Smooth muscle cell of the brain vasculature (primary cell): ENCODE results near the gene VAV2.
A peak's percentile ranks its signal among the peaks of the same experiment; 100 is the strongest.
"Not testable (repeated sequence)": the region's sequence is repeated elsewhere in the genome, so short reads cannot be mapped to it uniquely, and the experiment has no call there.

Source experiments
- DNase-seq: peaks from one replicate; pipeline ENCODE4 v3.0.0-alpha.2; 2012; ENCODE audit warnings: low read depth, low spot score

VAV2 gene

DNA sequence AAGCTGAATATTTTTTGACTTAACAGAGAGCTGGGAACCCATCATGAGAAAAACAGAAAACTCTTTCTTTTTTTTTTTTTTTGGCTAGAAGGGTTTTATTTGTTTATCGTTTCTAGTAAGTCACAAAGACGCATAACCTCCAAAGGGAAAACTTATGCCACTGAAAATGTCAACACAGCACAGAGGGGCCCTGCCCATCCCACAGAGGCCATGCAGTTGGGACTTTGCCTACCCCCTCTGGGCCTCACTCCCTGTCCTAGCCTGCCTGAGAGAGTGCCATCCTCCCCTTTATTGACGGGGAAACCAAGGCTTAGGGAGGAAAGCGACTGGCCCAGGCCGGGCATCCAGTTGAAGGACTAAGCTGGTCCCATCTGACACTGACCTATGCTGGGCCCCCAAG is 74.7 kb downstream of the VAV2 start:
- no peak for DNase-seq

DNA sequence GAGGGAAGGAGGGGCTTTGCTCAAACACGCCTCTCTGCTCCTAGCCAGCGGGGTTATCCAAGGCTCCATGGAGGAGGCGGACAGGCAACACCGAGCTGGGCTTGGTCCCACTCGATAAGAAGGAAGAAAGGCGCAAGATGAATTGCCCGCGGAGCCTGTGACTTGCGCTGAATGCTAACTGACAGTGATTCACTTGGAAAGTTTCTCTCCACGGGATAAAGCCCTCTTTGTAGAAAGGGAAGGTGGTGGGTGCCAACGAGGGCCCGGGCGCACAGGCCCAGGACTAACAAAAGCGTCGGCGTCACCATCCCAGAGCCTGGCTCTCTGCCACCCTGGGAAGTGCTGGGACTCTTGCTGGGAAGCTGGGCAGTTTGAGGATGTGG is 76.0 kb downstream of the VAV2 start:
- no peak for DNase-seq

DNA sequence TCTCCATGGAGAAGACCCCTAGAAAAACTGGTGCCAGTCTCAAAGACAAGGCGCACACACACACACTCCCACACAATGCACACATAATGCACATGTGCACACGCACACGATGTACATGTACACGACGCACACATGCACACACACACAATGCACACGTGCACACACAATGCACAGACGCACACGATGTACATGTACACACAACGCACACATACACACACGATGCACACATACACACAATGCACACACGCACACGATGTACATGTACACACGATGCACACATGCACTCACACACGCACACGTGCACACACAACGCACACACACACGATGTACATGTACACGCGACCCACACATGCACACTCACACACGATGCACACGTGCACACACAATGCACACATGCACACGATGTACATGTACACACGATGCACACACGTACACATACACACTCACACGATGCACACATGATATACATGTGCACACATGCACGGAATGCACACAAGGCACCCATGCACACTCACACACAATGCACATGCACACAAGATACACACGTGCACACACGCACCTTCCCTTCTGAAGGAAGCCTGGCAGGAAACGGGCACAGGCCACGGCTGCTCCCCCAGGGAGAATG is 76.5 kb downstream of the VAV2 start:
- DNase-seq, result no peak

DNA sequence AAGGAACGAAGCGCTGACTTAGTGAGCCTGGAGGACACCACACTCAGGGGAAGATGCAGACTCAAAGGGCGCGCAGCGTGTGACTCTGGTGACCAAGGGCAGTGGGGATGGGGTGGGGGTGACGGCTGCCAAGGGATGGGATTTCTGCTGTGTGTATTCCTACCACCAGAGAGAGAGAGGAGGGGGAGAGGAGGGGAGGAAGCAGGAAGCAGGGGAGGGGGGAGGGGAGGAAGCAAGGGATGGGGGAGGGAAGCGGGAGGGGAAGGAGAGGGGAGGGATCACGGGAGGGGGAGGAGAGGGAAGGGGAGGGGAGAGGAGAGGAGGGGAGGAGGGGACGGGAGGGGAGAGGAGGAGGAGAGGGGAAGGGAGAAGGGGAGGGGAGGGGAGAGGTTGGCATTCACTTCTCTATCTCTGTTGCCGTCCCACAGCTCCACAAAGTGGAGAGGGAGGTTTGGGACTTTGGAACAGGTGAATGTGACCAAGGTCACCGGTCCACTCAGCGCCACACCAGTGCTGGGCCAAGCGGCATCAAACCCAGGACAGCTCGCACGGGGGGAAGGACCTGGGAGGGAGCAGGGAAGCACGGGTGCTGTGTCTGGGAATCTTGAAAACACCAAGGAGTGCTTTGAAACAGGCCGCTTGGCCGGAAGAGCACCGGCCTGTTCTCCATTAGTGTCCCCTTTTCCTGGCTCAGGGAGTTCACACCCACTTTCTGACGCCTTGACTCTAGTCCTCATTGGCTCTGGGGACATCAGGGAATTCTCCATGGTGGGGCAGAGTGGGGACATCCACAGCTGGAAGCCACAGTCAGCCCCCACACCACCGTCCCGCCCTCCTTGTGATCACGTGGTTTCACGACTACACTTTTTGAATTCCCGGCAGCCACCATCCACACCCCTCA is 77.4 kb downstream of the VAV2 start:
- DNase-seq, result no peak

DNA sequence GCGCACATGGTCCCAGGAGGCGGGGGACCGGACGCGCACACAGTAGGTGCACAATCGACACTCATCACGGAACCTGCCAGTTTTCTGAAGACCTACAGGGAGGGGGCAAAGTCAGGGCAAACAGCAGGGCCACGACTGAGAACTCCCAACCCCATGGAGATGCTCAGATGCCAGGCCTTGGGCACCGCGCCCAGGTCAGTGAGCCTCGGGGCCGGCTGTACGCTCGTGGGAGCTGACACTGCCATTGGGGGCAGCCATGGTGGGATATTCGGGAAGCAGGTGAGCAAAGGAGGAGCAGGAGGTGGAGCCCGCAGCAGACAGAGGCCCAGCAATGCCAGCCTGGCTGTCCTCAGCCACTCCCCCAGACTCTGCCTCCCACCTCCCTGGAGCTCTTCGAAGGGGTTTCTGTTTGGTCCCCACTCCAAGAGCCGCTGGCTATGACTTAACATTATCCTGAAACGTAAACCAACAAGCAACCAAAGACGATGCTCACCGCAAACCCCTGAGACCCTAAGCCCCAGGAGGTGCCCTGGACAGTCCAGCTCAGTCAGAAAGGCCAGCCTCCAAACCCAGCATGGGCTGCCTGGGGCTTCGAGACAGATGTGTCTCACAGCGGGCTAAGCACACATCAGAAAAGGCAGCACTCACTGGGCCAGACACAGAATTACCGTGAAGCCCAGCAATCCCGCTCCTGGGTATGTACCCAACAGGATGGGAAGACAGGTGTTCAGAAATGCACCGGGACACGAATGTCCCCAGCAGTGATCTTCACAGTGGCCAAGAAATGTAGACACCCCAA is 78.4 kb downstream of the VAV2 start:
- DNase-seq, result peak; percentile 26

DNA sequence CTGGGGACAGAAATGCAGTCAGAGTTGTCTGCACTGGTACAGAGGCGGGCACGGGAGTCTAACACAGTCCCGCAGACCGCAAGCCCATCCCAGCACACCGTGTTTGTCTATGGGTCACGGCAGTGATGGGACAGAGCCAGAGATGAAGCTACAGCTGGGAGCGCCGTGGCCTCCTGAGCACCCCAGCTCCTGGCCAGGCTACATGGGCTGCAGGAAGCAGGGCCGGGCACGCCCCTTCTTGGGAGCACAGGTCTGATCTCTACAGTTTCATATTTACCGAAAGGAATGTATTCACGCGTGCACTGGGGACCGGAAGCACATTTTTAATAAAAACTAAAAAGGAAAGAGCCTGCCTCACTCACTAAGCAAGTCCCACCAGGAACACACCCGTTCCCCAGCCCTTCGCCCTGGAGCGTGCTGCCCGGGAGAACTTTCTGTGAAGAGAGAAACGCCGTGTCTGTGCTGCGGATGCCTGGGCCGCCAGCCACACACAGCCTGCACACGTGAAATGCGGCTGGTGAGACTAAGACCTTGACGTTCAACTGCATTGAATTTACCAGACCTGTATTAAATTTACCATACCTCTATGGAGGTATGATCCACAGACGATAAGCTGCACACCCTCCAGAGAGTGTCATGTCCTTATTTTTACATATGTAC is 81.1 kb downstream of the VAV2 start:
- DNase-seq, result no peak

DNA sequence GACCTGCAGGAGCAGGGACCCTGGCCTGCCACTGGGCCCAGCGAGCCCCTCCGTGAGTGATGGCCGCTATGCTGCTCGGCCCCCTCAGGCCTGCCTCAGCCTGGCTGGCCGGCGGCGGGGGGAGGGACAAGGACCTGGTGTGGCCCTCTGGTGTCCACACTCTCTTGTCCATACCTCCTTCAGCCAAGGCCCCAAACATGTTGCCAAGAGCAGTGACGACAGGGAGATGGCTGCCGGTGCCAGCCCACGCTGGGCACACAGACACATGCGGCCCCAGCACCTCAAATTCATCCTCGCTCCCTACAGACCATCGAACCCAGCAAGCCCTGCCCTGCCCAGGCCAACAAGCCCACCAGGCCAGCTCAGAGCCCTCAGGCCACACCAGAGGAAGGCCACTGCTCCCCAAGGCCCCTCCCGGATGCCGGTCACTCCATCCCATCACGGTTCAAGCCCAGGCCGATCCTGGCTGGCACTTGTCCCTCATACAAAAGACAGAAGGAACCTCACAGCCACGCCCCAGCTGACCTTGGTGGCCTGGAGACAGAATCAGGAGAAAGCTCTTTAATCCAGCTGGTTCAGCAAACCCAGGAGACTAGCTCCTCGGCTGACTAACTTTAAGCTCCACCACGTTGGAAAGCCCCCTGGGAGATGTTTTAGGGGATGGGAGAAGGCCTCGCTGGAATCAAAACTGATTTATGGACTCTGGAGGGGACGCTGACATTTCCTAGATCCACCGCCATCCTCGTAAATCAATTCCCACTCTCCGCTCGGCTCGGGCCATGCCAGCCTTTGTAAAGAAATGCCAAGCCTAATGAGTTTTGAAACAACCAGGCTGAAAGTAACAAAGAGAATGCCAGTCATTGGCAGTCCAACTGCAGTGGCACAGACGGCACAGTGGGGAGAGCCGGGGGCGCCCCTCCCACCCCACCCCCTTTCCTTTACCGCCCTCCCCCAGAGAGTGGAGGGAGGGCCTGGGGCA is 84.9 kb downstream of the VAV2 start:
- DNase-seq, result no peak

DNA sequence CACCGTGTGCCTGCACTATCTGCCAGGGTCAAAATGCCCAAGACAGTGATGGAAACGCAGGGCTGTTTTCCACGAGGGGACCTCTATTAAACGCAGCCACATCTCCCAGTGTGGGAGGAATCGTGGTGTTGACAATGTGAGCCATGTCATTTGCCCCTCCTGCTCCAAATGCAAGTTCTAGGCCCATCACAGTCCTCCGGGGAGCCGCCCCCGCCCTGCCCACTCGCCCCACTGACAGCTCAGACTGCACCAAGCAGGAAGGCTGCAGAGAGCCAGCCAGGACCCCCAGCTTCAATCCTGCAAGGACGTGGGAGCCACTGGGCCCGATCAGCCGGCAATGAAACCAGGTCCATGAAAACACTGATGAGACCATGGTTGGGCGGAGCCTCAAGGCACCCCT is 85.9 kb downstream of the VAV2 start:
- no peak for DNase-seq

DNA sequence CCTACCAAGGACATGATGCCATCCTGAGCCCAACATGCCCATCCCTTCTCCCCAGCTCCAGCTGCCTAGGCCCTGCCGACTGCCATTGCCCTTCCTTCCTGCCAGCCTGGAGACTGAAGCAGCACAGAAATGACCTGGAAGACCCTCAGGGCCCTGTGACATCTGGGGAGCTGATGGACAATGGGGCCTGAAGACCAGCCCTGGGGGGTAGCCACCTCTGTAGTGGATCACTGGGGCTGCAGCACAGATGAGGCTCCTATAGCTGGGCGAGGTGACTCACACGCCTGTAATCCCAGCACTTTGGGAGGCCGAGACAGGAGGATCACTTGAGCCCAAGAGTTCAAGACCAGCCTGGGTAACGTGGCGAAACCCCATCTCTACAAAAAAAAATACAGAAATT is 86.6 kb downstream of the VAV2 start:
- no peak for DNase-seq

DNA sequence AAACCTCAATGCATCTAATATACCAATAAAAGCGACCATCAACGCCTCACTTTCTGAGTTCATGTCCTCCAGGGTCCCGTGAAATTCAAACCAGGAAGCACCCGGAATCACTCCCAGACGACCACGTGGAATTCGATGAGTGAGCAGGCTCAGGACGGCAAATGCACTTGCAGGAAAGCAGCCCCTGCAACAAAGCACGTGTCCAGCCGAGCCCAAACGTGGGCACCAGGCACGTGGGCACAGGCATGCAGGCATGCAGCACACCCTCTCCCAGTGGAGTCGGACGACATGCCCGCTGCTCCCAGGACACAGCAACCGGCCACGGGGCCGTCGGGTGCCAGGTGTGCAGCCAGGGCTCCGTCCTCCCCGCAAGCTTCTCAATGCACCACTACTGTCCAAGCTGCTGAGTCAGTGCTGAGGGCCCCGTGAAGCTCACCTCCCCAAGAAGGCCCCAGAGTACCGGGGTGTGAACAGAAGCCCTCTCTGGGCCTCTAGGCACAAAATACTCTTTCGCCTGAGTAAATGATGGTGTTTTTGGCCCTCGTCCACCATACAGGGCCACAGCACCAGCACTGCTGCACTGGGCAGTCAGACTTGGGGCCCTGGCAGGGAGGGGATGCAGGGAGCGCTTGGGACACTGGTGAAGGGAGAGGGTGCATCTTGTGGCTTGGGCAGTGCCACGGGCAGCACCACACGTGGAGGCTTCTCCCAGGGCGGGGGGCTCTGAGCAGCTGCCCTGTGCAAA is 87.6 kb downstream of the VAV2 start:
- no peak for DNase-seq

DNA sequence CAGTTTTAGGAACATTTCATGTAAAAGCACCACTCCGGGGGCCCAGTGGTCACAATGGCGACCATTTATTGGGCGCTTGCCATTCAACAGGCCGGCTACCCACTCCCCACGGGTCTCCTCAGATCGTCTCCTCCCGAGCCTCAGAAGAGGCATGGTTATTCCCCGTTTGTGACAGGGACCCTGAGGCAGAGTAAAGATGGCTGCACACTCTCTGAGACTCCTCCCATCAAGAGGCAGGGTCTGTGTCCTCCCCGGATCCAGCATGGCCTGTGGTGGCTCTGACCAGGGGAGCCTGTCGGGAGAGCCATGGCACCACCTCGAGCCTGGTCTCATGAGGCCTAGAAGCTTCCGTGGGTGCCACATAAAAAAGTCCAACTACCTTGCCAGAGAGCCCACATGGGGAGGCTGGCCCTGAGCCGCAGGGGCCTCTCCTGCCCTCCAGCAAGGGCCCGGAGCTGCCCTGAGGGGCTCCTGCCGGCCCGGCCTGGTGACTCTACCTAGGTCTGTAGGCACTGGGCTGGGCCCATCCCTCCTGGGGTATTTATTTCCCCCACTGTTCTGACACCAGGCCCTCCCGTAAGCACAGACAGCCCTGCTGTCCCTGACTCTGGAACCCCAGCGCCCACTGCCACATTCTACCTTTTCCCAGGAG is 90.8 kb downstream of the VAV2 start:
- no peak for DNase-seq

DNA sequence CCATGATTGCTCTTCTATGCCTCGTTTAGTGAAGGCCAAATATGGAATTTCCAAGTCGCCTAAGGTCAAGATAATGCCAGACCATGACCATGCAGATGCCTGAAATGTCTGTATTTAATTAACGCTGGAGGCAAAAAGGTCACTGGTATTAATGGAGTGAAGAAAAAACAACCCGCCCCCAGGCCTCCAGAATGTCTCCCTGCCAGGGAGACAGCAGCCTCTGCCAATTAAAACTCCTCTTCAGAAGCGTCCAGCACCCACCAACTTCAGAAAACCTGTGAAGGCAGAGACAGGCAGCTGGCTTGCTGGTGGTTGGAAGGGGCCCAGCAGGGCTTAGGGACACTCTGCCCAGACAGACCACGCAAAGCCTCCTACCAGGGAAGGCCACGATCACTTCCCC is 94.4 kb downstream of the VAV2 start:
- no peak for DNase-seq

DNA sequence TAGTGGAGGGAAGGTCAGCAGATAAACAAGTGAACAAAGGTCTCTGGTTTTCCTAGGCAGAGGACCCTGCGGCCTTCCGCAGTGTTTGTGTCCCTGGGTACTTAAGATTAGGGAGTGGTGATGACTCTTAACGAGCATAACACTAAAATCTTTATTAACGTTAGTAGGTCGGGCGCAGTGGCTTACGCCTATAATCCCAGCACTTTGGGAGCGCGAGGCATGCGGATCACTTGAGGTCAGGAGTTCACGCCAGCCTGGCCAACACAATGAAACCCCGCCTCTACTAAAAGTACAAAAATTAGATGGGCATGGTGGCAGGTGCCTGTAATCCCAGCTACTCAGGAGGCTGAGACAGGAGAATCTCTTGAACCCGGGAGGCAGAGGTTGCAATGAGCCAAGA is 96.1 kb downstream of the VAV2 start:
- DNase-seq, result not testable (repeated sequence)

DNA sequence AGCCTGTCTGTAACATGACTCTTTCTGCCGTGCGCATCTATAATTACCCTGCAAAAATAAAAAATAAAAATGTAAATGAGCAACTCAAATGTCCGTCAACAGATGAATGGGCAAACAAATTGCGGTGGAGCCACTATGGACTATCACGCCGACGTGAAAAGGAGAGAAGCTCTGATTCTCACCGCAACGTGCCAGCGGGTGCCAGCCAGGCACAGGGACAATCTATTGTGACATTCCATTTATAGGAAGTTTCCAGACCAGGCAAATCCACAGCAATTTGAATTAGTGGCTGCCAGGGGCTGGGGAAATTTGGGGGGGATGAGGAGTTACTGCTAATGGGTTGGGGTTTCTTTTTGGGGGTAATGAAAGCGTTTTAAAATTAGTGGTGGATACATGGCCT is 96.8 kb downstream of the VAV2 start:
- DNase-seq, result no peak

DNA sequence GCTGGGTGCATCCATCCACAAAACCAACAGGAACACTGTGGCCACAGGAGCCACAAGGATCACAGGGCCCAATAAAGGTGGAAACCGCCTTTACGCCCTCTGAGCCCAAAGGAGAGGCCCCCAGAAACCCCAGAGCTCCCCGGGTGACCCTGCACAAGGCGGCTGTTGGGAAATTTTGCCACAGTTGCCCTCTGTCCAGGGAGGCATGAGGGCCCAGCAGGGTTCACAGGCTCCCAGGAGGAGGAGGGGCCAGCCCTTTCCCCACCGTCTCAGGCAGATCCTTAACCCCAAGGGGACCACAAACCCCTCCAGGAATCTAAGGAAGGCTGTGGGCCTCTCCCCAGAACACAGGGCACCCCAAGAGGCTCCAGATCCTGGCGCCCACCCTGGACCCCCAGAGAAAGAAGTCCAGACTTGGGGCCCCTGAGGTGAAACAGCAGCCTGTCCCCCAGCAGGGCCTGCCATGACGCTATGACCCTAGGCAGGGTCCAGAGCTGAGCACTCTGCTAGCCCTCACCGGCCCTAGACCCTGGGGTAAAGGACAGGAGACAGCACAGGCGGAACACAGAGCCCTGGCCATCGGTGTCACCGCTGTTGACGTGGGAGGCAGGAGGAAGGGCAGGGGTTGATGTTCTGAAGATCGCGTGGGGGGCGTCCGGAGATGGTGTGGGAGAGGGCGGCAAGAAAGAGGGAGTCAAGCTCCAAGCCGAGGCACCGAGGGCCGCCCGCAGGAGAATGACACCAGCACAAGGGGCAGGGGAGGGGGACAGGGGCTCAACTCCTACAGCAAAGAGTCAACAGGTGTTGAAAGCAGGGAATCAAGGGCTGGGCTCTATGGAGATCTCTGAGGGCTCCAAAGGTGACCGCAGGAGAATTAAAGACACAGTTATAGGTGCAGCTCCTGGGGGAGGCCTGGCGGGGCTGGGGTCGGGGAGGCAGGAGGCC is 97.5 kb downstream of the VAV2 start:
- DNase-seq, result no peak

DNA sequence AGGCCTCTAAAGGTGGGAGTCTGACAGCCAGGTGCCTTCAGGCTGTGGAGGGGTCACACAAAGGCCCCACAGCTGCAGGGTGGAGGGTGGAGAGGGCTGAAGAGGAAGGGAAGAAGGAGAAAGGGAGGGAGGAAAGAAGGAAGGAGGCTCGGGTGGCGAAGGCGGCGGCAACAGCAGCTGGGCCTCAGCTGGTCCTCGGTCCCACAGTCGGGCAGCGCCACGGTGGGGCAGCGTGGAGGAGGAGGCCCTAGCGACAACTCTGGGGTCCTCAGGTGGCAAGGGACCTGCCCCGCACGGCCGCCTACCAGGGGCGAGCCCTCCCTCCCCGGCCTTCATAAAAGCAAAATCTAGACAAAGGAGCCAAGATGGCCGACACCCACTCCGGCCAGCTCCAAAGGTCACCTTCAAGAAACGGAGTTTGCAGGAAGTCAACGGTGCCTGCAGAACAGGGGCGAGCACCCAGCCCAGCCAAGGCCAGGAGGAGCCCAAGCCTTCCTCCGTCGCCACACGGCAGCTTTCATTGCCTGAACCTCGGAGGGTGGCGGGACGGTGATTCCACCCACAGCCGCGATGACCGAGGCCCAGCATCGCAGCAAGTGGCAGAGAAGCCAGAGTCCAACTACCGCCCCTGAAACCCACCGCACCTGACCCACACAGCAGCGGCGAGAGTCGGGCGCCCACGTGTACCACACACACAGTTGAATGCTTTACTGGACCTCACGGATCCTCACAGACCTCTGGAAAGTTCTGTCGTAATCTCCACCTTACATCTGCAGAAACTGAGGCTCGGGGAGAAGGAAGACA is 98.7 kb downstream of the VAV2 start:
- DNase-seq, result no peak

DNA sequence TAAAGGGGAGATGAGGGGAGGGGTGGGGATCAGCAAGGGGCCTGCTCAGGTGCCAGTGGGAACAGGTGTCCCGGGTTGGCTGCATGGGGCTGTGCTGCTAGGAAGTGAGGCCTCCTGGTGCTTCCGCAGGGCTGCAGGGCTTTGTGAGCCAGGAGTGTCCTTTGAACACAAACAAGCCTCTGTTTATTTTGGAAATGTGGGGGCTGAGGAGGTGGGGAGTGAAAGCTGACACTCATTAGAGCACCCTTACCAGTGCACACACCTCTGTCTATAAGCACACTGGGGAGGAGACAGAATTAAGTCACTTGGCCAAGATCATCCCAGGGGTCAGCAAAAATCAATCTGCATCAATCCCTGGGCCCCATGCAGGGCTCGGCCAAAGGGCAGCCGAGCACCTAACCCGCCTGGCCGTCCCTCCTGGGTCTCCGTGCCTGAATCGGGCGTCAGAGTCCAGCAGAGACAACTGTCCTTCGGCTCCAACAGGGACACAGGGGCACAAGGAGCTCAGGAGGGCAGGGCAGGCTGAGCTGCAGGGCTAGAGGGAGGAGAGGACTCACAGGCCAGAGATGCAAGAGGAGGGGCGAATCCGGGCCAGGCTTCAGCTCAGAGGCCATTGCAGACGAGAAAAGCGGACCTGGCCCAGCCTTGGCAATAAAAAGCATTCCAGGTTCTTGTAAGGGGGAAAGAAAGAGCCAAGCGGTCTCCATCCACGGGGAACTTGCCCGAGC is 99.8 kb downstream of the VAV2 start:
- no peak for DNase-seq
